HG02840 (cell line): Measurements from ENCODE around the gene HNRNPH3.

Experiments
- ATAC-seq: cut with Tn5 transposase; IDR thresholded peaks from one replicate; pipeline ENCODE4 v1.9.1; 2021; ENCODE audit warnings: mild to moderate bottlenecking, moderate library complexity, moderate number of reproducible peaks; ENCODE audit not compliant: unreplicated experiment, low FRiP score

HNRNPH3 gene

DNA sequence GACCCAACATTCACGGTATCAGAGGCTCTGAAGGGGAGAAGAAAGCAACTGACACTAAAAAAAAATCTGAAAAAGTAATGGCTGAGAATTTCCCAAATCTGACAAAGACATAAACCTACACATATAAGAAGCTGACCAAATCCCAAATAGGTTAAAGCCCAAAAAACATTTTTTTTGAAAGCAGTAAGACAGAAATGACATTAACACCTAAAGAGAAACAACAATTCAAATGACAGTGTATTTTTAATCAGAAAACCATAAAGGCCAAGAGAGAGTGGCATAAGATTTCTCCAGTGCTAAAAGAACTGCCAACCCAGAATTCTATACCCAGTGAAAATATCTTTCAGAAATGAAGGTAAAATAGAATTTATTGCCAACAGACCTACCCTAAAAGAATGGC lies 39.7 kb downstream of the HNRNPH3 start:
- no peak for ATAC-seq

DNA sequence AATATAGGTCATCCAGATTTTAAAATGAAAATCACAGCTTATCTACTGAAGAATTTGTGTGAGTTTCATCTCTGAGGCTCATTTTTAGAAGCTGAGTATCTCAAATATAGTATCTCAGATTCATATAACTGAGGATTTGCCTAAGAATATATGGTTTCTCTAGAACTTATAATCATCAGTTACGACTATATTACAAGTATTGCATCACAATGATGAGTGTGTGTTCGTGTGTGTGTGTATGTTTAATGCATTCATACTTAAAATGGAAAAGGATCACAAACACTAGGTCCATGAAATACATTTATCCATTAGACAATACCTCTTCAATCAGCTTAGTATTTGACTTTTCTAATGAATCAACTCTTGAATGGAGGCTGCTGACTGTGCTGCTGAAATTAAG lies 53.9 kb downstream of the HNRNPH3 start:
- no peak for ATAC-seq
